ENCODE data around the gene FBXO42.

Gene FBXO42

DNA sequence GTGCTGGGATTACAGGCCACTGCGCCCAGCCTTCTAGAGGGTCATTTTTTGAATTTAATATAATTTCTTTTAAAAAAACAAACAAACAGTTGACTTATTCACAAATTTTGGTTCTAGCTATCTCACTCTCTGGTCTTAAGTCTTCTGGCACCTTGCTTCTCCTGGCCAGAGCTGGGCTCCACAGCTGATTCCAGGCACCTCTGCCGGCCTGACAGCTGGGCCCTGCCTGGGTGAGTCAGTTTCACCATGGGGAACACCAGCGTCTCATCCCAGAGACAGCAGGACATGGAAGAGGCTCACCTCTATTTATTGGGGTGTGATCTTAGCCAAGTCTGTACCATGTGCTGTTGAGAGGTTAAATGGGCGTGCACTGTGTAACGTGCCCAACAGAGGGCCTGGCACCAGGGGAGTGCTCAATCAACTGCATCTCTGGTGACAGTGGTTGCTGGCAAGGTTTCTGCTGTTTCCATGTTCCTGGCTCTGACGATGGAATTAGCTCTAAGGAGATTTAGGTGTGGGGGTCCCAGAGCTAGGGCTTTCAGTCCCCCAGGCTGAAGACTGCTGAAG lies 116.3 kb downstream of the FBXO42 start:
- TF ChIP-seq, protein P1, sequence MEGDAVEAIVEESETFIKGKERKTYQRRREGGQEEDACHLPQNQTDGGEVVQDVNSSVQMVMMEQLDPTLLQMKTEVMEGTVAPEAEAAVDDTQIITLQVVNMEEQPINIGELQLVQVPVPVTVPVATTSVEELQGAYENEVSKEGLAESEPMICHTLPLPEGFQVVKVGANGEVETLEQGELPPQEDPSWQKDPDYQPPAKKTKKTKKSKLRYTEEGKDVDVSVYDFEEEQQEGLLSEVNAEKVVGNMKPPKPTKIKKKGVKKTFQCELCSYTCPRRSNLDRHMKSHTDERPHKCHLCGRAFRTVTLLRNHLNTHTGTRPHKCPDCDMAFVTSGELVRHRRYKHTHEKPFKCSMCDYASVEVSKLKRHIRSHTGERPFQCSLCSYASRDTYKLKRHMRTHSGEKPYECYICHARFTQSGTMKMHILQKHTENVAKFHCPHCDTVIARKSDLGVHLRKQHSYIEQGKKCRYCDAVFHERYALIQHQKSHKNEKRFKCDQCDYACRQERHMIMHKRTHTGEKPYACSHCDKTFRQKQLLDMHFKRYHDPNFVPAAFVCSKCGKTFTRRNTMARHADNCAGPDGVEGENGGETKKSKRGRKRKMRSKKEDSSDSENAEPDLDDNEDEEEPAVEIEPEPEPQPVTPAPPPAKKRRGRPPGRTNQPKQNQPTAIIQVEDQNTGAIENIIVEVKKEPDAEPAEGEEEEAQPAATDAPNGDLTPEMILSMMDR (IDR thresholded peaks at IDR 0.05; ENCODE audit: low read depth, low read length, missing control alignments), result peak; percentile 61
- no peak for DNase-seq (ENCODE audit: low read depth)
- peak overlapping the region; percentile 76 for H3K4me3 ChIP-seq (ENCODE audit: low read depth, low read length)

DNA sequence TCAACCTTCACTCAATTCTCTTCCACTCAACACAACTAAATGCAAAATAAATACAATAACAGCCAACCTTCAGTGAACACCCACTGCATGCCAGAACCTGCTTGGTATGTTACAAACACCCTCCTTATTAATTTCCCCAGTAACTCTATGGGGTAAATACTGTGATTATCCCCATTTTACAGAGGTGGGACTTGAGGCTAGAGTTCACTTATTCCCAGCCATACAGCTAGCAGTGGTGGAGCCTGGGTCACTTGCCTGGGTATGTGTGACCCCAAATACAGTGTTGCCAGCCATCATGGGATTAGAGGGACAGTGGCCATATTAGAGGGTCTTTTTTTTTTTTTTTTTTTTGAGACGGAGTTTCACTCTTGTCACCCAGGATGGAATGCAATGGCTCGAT lies 116.9 kb downstream of the FBXO42 start:
- no peak for DNase-seq (ENCODE audit: low read depth)
- H3K4me3 ChIP-seq (ENCODE audit: low read depth, low read length), result no peak overlapping the region
- TF ChIP-seq, protein P1 (IDR thresholded peaks at IDR 0.05; ENCODE audit: low read depth, low read length, missing control alignments), result no peak

DNA sequence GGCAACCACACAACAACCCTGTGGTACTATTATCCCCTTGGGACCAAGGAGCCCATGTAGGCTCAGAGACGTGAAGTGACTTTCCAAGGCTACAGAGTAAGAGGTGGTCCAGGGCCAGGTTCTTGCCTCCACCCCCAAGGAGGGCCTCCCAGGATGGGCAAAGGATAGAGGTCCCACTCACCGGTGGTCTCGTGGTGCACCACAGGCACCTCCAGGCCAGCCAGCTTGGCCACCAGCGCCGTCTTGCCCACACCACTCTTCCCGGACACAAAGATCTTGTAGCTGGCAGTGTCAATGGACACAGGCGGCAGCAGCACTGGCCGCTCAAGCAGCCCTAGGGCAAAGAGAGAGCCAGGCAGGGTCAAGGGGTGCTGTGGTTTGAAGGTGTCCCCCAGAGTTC lies 118.8 kb downstream of the FBXO42 start:
- TF ChIP-seq, protein P1 (IDR thresholded peaks at IDR 0.05; ENCODE audit: low read depth, low read length, missing control alignments), result no peak
- no peak overlapping the region for H3K4me3 ChIP-seq (ENCODE audit: low read depth, low read length)
- DNase-seq (ENCODE audit: low read depth), result no peak

DNA sequence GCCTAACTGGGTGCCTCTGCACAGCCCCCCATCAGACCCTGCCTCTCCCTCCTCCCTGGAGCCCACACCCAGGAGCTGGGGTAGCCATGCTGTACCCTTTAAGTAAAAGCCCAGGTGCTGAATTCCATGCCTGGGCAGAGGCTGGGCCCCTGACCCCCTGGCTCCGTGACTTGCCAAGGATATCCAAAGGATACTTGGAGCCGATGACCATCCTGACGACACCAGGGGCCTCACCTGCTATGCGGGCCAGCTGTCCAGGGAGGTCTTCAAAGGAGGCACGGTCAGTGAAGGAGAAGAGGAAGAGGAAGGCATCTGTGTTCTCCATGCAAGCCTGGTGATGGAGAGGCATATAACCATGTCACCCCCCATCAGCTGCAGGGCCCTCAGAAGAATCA lies 120.0 kb downstream of the FBXO42 start:
- no peak for DNase-seq (ENCODE audit: low read depth)

DNA sequence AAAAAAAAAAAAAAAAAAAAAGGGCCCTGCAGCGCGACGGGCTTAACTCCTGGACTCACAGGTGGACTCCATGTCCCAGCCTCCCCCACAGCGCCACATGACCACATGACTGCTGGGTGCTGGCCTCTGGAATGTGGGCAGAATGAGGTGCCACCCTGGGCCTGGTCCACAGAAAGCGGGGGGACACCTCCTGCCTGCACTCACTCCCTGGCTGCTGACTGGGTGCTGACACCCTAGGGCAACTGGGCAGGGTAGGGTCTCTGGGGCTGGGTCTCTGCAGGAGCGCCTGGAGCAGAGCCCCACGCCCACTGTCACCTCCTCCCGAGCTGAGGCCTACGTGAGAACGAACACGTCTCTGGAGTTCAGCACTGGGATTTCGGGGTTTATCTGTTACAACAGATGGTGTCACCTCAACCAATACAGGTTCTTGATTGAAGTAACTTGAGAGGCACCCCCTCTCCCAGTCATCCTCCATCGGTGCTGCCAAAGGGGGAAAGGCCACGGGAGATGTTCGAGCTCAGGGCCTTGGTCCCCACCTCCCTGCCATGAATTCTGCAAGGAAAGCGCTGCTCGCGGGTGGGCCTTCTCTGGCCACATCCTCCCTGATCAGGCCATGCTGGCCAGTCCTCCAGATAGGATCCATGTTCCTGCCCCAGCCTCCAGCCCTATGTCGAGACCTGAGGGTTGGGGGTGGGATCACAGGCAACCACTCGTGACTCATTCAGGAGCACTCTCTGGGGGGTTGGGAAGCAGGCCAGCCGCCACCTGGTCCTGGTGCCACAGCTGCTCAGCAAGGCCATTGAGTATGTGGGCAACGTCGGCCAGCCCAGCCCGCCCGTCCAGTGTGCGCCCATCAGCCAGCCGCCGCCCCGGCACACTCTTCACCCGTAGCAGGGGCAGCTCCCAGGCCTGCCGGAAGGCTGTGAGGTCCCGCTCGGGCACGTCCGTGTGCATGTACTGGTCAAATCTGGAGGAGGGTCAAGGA lies 120.7 kb downstream of the FBXO42 start:
- DNase-seq (ENCODE audit: low read depth), result no peak
- H3K4me3 ChIP-seq (ENCODE audit: low read depth, low read length), result no peak overlapping the region
- TF ChIP-seq, protein P1 (IDR thresholded peaks at IDR 0.05; ENCODE audit: low read depth, low read length, missing control alignments), result no peak

More for the DNA sequence above, 120.0 kb downstream of the FBXO42 start:
- TF ChIP-seq, protein P1 (IDR thresholded peaks at IDR 0.05; ENCODE audit: low read depth, low read length, missing control alignments), result no peak
- no peak overlapping the region for H3K4me3 ChIP-seq (ENCODE audit: low read depth, low read length)

DNA sequence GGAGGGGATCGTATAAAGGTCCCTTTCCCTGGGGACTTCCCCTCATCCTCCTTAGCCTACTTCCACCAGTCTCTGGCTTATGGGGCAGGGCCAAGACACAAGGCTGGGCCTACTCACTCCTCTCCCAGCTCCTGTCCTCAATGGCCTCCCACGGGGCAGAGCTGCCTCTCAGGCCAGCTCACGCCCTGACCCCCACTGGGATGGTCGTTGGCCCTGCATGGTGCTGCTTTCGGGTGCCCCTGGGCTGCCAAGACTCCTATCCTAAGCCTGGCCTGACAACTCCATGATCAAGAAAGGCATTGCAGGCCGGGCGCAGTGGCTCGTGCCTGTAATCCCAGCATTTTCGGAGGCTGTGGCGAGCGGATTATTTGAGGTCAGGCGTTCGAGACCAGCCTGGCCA lies 121.5 kb downstream of the FBXO42 start:
- no peak for DNase-seq (ENCODE audit: low read depth)
- no peak overlapping the region for H3K4me3 ChIP-seq (ENCODE audit: low read depth, low read length)
- TF ChIP-seq, protein P1 (IDR thresholded peaks at IDR 0.05; ENCODE audit: low read depth, low read length, missing control alignments), result no peak

Data from GM12864 (cell line).